GM12878 (cell line): ENCODE results near the gene CLIP2. TPM values are rescaled to one million over a fixed set of nuclear protein-coding genes. Genes with fewer than 3 reads are reported as not detected.
A peak's percentile ranks its signal among the peaks of the same experiment; 100 is the strongest.

Source experiments
- ATAC-seq: fragments of 200-7000 bp; cut with Tn5 transposase; 3 replicates; pipeline ENCODE4 v1.9.1; 2020; ENCODE audit warnings: mild to moderate bottlenecking, moderate library complexity
- BruUV-seq: library from RNA; stranded (reverse); fragments of 400-500 nt; replicated peaks from 2 replicates; lab custom pipeline; 2021; lab: Mats Ljungman, UMichigan
- CTCF ChIA-PET: fragments of 300-600 bp; sonication (Branson Sonifier 250); formaldehyde crosslinking; extraction: SDS; loops from one replicate; lab custom pipeline; 2021; ENCODE audit warnings: inconsistent platforms; lab: Yijun Ruan, JAX
- POLR2A ChIA-PET: fragments of 350-600 bp; formaldehyde crosslinking; extraction: SDS; loops from one replicate; lab custom pipeline; 2021; ENCODE audit warnings: inconsistent platforms; lab: Charles Lee
- RAD21 ChIA-PET: fragments of 300-600 bp; sonication (Branson Sonifier 250); formaldehyde crosslinking; loops from one replicate; lab custom pipeline; 2023; ENCODE audit warnings: antibody characterized with exemption; ENCODE audit not compliant: unreplicated experiment; lab: Charles Lee
- SMC1A ChIA-PET: fragments of 300-600 bp; sonication (Branson Sonifier 250); formaldehyde crosslinking; loops from one replicate; lab custom pipeline; 2023; ENCODE audit not compliant: unreplicated experiment, uncharacterized antibody; lab: Charles Lee
- DNase-seq: peaks from one replicate; pipeline ENCODE4 v3.0.0-alpha.2; 2011; ENCODE audit warnings: low read depth, low spot score
- FAIRE-seq: peaks from 3 replicates; lab custom pipeline; 2011; peaks lifted over from hg19 to GRCh38; lab: Jason Lieb, UNC
- H2AFZ ChIP-seq: 2 replicates; pipeline ENCODE4 v1.6.0; 2011; ENCODE audit warnings: low read depth, low read length, control low read depth; ENCODE audit not compliant: control insufficient read depth
- H3K27ac ChIP-seq: 2 replicates; pipeline ENCODE4 v1.5.1; 2011; ENCODE audit warnings: control low read depth; ENCODE audit not compliant: control insufficient read depth, insufficient read depth
- H3K27me3 ChIP-seq, 2 experiments: replicated peaks in 1 of 2; 2 replicates each; pipeline versions ENCODE4 v1.6.0 to v1.6.1; 2011; ENCODE audit warnings: low read length in 1 of 2; ENCODE audit not compliant: control insufficient read depth in 2 of 2, insufficient read depth in 2 of 2
- H3K36me3 ChIP-seq, 2 experiments: 2 replicates each; pipeline ENCODE4 v1.5.1; 2011; ENCODE audit warnings: low read length in 1 of 2; ENCODE audit not compliant: control insufficient read depth in 2 of 2, insufficient read depth in 2 of 2
- H3K4me1 ChIP-seq: 2 replicates; pipeline ENCODE4 v1.6.1; 2011; ENCODE audit warnings: mild to moderate bottlenecking, low read length, moderate library complexity, mixed read lengths; ENCODE audit not compliant: control insufficient read depth, insufficient read depth
- H3K4me2 ChIP-seq: 2 replicates; pipeline ENCODE4 v1.6.0; 2011; ENCODE audit warnings: control low read depth; ENCODE audit not compliant: control insufficient read depth, insufficient read depth
- H3K4me3 ChIP-seq: fragments of 200-600 bp; sonication (generic); 2 replicates; pipeline ENCODE4 v1.5.1; 2016
- H3K79me2 ChIP-seq: 2 replicates; pipeline ENCODE4 v1.6.0; 2011; ENCODE audit warnings: low read length; ENCODE audit not compliant: control insufficient read depth, insufficient read depth
- H3K9ac ChIP-seq: 2 replicates; pipeline ENCODE4 v1.8.0; 2011; ENCODE audit warnings: low read length, control low read depth, mixed read lengths; ENCODE audit not compliant: control insufficient read depth, insufficient read depth
- H3K9me3 ChIP-seq: replicated peaks from 3 replicates; pipeline ENCODE4 v1.5.1; 2011; ENCODE audit warnings: mild to moderate bottlenecking, low read length; ENCODE audit not compliant: control insufficient read depth, insufficient read depth
- H4K20me1 ChIP-seq: 2 replicates; pipeline ENCODE4 v1.6.0; 2011; ENCODE audit not compliant: control insufficient read depth, insufficient read depth
- BHLHE40 ChIP-seq, 2 experiments: fragments of 450-650 bp in 1 of 2; IDR thresholded peaks; 2 replicates each; pipeline ENCODE4 v1.6.1; 2011 to 2017; ENCODE audit warnings: low read depth in 2 of 2, borderline replicate concordance in 1 of 2, improper control_type of control experiment in 1 of 2, low read length in 1 of 2, mild to moderate bottlenecking in 1 of 2
- EGR1 ChIP-seq, 2 experiments: IDR thresholded peaks; 1 replicate in 1 of 2; 2 replicates in 1 of 2; pipeline ENCODE4 v1.6.1; 2011 to 2012; ENCODE audit warnings: low read depth in 2 of 2, low read length in 2 of 2, borderline replicate concordance in 1 of 2, mild to moderate bottlenecking in 1 of 2, moderate library complexity in 1 of 2
- IKZF2 ChIP-seq, 2 experiments: fragments of 450-650 bp; IDR thresholded peaks; 2 replicates each; pipeline ENCODE4 v1.6.1; 2017; ENCODE audit warnings: mild to moderate bottlenecking in 2 of 2, moderate library complexity in 2 of 2
- NBN ChIP-seq: fragments of 450-650 bp; IDR thresholded peaks from 2 replicates; pipeline ENCODE4 v1.6.1; 2016
- NRF1 ChIP-seq: conservative IDR thresholded peaks from 2 replicates; pipeline ENCODE4 v1.6.1; 2011; ENCODE audit warnings: mild to moderate bottlenecking, low read depth, low read length, improper control_type of control experiment
- ZZZ3 ChIP-seq: IDR thresholded peaks from 2 replicates; pipeline ENCODE4 v1.6.1; 2011; ENCODE audit warnings: low read depth; ENCODE audit not compliant: control insufficient read depth, insufficient read length
- WGBS: methylation state at CpG from one replicate; pipeline ENCODE4 v1.1.6; 2016; ENCODE audit warnings: low lambda C conversion rate; ENCODE audit not compliant: insufficient replicate concordance, insufficient coverage; ENCODE audit errors: missing lambda C conversion rate; 5-methylcytosine and 5-hydroxymethylcytosine counted together
- in situ Hi-C: fragments of 300-500 bp; cut with MboI; formaldehyde crosslinking; loops from 9 replicates; pipeline ENCODE4 v1.14.3; 2018; ENCODE audit warnings: mixed read lengths
- intact Hi-C: fragments of 100-400 bp; cut with micrococcal nuclease; formaldehyde crosslinking; loops from one replicate; pipeline ENCODE4 v1.14.2; 2022; ENCODE audit not compliant: unreplicated experiment
- polyA plus RNA-seq, 11 experiments: library from polyadenylated mRNA; depleted of rRNA in 4 of 11; unstranded in 6 of 11; stranded (reverse) in 5 of 11; fragments of >200 nt; fragmentation: Nextera tagmentation in 4 of 11; fragmentation: Illumina TruSeq in 1 of 11; extraction: Ambion mirVana in 4 of 11; extraction: Trizol in 1 of 11; gene quantifications; 1 replicate in 1 of 11; 2 replicates in 10 of 11; pipeline versions ENCODE4 v1.2.1 to v1.2.3, GENCODE V29; 2011 to 2016; ENCODE audit warnings: inconsistent platforms in 2 of 11, missing spikeins in 2 of 11, low read depth in 1 of 11
- total RNA-seq, 4 experiments: library from RNA; depleted of rRNA in 3 of 4; stranded (reverse); fragments of >200 nt in 3 of 4; fragmentation: Illumina TruSeq in 1 of 4; extraction: Trizol in 1 of 4; gene quantifications; 2 replicates each; pipeline versions ENCODE4 v1.2.1 to v1.2.3, GENCODE V29; 2013 to 2021

The CLIP2 gene
- total and polyA plus RNA-seq, 10 of the 15 experiments (the other 5 are each of a cell fraction or from before 2014, with no cell fraction given): 0.26 to 56.3 (median 21.0) TPM

- Histone ChIP-seq H3K4me1 (peaks cover 34% of the 10 kb centered on the region), H3K79me2 (peaks cover 9% of the 10 kb centered on the region; the same call in 1 of the 2 replicates), H3K9me3 (no peaks in the 10 kb centered on the region), H3K36me3 (peaks cover 9 to 11% of the 10 kb centered on the region in 2 experiments; a peak in 3 of 4 replicates), H3K9ac (no peak overlapping the region), H3K4me2 (peak overlapping the region; percentile 59; the same call in 1 of the 2 replicates), H3K4me3 (0 out of 2 replicates have a peak overlapping the region, but pooled peaks have one; percentile 8), H3K27me3 (no peaks in the 10 kb centered on the region), H4K20me1 (no peaks in the 10 kb centered on the region), H2AFZ (no peak overlapping the region), H3K27ac (peak overlapping the region; percentile 16)
- ChIA-PET POLR2A (interaction anchor here (0.8 kb wide), 1 partner anchor 18 kb away, joined by 3 read pairs; no protein-coding TSS in a partner anchor), RAD21 (interaction anchor here (0.8 to 1.3 kb wide), 4 partner anchors 26 to 87 kb away, joined by 3 to 4 read pairs (median 3); no protein-coding TSS in a partner anchor), CTCF (interaction anchor here (1.0 to 1.7 kb wide), 4 partner anchors 11 to 111 kb away, joined by 3 to 6 read pairs (median 4); no protein-coding TSS in a partner anchor), SMC1A (interaction anchor here (1.0 to 2.1 kb wide), 3 partner anchors 25 to 110 kb away, joined by 3 to 7 read pairs (median 3); no protein-coding TSS in a partner anchor)
- in situ Hi-C loops (no loop called here), intact Hi-C loops (loop anchor here (5.0 kb wide), 1 partner anchor 46 kb away; no protein-coding TSS in a partner anchor)
- 0 out of 2 replicates have a peak, but pooled peaks have one; percentile 27 for TF ChIP-seq NBN
- no peak for TF ChIP-seq ZZZ3
- peak in 1 of 2 experiments; percentile 71; a peak in 2 of 3 replicates for TF ChIP-seq EGR1 (IDR thresholded peaks at IDR 0.05; ENCODE audit: borderline replicate concordance in 1 of 2, low read depth in 2 of 2, low read length in 2 of 2)
- TF ChIP-seq IKZF2 (IDR thresholded peaks at IDR 0.05): 0 out of 4 replicates have a peak, but pooled peaks have one; percentile 20 to 21
- TF ChIP-seq NRF1: no peak
- peak in 1 of 2 experiments; percentile 16; a peak in 1 of 4 replicates for TF ChIP-seq BHLHE40 (IDR thresholded peaks at IDR 0.05; ENCODE audit: borderline replicate concordance in 1 of 2, low read depth in 2 of 2, low read length in 1 of 2)
- FAIRE-seq: no peak
- no peak for DNase-seq
- WGBS: 10% methylated on average over 8 of the region's 8 CpGs
- BruUV-seq: no TSS peak
- ATAC-seq: peak; percentile 73
Measured at GRCh38 chr7:74318043-74318442, 28.8 kb downstream of the CLIP2 start.
